Measurements from ENCODE around the gene STK17B.
A peak's percentile ranks its signal among the peaks of the same experiment; 100 is the strongest.

The STK17B gene

GRCh38 chr2:196220671-196221070 lies 49.3 kb upstream of the STK17B start (continued):
- TF ChIP-seq ZNF549 (tag by site-specific recombination; IDR thresholded peaks at IDR 0.05) (no peak), YY1 (tag by site-specific recombination; IDR thresholded peaks at IDR 0.05) (no peak), ZNF146 (tag by site-specific recombination; IDR thresholded peaks at IDR 0.05) (no peak), ZNF248 (tag by site-specific recombination; IDR thresholded peaks at IDR 0.05) (no peak), ZNF398 (tag by site-specific recombination; IDR thresholded peaks at IDR 0.05) (no peak), ZNF621 (tag by site-specific recombination; IDR thresholded peaks at IDR 0.05) (no peak), GFI1B (tag by site-specific recombination; IDR thresholded peaks at IDR 0.05) (no peak), ZNF112 (tag by site-specific recombination; IDR thresholded peaks at IDR 0.05) (no peak), KLF17 (tag by site-specific recombination; IDR thresholded peaks at IDR 0.05) (no peak), ZNF776 (tag by site-specific recombination; IDR thresholded peaks at IDR 0.05; ENCODE audit: borderline replicate concordance) (no peak), ZNF658 (tag by site-specific recombination; IDR thresholded peaks at IDR 0.05) (no peak)

- CTCF ChIA-PET: interaction anchor here (1.1 to 1.4 kb wide), 2 partner anchors 9 to 21 kb away, joined by 3 to 4 read pairs; no protein-coding TSS in a partner anchor
- no peaks in the 10 kb centered on the region for H3K36me3 ChIP-seq (ENCODE audit: control insufficient read depth in 2 of 2, insufficient read depth in 1 of 2, low read length in 2 of 2)
- no peak overlapping the region for H3K4me3 ChIP-seq (ENCODE audit: low read depth, low read length)
- no peaks in the 10 kb centered on the region for H3K9me3 ChIP-seq (ENCODE audit: control insufficient read depth, insufficient read depth, low read depth, low read length)
- peaks cover 3% of the 10 kb centered on the region; the same call in 1 of the 2 replicates for H3K4me1 ChIP-seq (ENCODE audit: control insufficient read depth, insufficient read depth, low read length)
- no peak overlapping the region for H3K27ac ChIP-seq (ENCODE audit: extremely low read depth, low read depth, low read length)
- POLR2A ChIA-PET: interaction anchor here (0.9 kb wide), 1 partner anchor 48 kb away, joined by 4 read pairs; the partner anchor contains the start of gene STK17B
- TF ChIP-seq ZNF514 (tag by site-specific recombination; IDR thresholded peaks at IDR 0.05): no peak
- peak; percentile 48 for TF ChIP-seq SP7 (tag by site-specific recombination; IDR thresholded peaks at IDR 0.05)
- no peak for TF ChIP-seq ZNF23 (tag by site-specific recombination; IDR thresholded peaks at IDR 0.05; ENCODE audit: borderline replicate concordance)
- no peak for TF ChIP-seq ZNF404 (tag by site-specific recombination; IDR thresholded peaks at IDR 0.05)
- no peak for TF ChIP-seq ZBTB1 (tag by site-specific recombination; IDR thresholded peaks at IDR 0.05)
- TF ChIP-seq PRDM4 (tag by site-specific recombination; IDR thresholded peaks at IDR 0.05): no peak
- no peak for TF ChIP-seq WT1 (tag by site-specific recombination; IDR thresholded peaks at IDR 0.05)
- no peak for TF ChIP-seq ZSCAN5A (tag by site-specific recombination; IDR thresholded peaks at IDR 0.05)
- no peak for TF ChIP-seq ZNF837 (tag by site-specific recombination; IDR thresholded peaks at IDR 0.05)
- no peak for TF ChIP-seq ZNF639 (tag by site-specific recombination; IDR thresholded peaks at IDR 0.05)
- TF ChIP-seq ZNF26 (tag by site-specific recombination; IDR thresholded peaks at IDR 0.05): no peak
- no peak for TF ChIP-seq YY2 (tag by site-specific recombination; IDR thresholded peaks at IDR 0.05)
- no peak for TF ChIP-seq ZNF175 (tag by site-specific recombination; IDR thresholded peaks at IDR 0.05)
Measured at GRCh38 chr2:196219671-196220070, 48.3 kb upstream of the STK17B start.
